ENCODE data around the gene METTL15.
"Not testable (repeated sequence)": the region's sequence is repeated elsewhere in the genome, so short reads cannot be mapped to it uniquely, and the experiment has no call there.

METTL15 gene

GRCh38 chr11:28315440-28315839 lies 207.3 kb downstream of the METTL15 start:
- no peak for DNase-seq

- DNase-seq = no peak
Measured at GRCh38 chr11:28318871-28319270, 210.7 kb downstream of the METTL15 start.

GRCh38 chr11:28323621-28324020 lies 215.4 kb downstream of the METTL15 start:
- DNase-seq = no peak

DNA sequence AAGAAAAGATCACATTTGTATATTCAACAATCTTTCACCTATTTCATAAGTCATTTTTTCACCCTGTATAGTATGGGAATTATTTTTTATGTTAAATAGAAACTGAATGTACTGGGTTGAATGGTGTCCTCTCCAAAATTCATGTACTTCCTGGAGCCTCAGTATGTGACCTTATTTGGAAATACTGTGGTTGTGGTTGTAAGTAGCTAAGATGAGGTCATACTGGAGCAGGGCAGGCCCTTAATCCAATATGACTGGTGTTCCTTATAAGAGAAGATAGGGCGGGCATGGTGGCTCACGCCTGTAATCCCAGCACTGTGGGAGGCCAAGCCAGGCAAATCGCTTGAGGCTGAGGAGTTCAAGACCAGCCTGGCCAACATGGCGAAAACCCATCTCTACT lies 224.2 kb downstream of the METTL15 start:
- DNase-seq = not testable (repeated sequence)

GRCh38 chr11:28337701-28338100 lies 229.5 kb downstream of the METTL15 start:
- DNase-seq = no peak

DNA sequence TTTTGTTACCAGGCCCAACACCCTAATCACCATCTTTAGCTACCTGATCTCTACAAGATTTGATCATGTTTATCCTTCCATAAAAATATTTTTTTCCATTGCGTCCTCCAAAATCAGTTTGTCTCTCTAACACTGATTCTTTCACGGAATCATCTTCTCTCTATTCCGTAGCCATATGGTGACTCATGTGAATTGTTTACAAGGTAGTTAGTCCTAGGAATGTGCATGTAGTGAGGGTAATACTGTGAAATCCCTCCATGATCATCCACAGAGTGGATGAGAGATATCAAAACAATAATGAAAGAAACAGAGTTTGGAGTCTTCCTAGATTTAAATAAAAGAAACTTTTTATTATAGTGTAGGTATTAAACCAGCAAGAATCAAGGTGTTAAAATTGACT lies 230.2 kb downstream of the METTL15 start:
- no peak for DNase-seq

DNA sequence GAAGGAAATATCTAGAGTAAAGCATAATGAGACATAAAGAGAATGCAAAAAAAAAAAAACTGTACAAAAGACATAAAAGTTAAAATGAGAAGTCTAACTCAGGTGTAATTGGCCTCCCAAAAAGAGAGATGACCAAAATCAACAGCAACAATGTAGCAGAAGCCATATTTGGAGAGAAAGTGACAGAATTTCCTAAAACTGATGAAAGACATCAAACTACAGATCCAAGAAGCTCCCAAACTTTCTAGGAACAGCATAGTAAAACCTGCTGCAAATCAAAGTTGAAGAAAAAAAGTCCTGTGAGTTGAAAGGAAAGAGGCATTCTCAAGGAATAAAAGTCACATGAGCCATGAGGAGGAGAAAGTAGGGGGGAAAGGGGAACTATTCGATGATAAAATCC lies 231.3 kb downstream of the METTL15 start:
- DNase-seq = no peak

DNA sequence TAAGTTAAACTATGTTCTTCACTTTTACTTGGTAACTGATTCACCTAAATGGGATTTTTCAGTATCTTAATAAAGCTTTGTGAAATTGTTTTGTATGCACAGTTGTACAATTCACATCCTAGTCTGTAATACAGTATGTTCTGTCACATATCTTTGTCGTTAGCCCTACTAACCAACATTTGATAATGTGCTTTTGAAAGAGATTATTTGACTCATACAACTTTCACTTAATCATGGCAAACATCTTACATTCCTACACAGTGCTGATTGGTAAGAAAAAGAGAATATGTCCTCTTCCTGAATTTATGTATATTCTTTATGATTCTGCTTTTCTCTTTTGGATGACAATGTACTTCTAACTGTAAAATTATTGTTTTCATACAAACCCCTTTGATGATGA lies 234.5 kb downstream of the METTL15 start:
- DNase-seq = no peak

DNA sequence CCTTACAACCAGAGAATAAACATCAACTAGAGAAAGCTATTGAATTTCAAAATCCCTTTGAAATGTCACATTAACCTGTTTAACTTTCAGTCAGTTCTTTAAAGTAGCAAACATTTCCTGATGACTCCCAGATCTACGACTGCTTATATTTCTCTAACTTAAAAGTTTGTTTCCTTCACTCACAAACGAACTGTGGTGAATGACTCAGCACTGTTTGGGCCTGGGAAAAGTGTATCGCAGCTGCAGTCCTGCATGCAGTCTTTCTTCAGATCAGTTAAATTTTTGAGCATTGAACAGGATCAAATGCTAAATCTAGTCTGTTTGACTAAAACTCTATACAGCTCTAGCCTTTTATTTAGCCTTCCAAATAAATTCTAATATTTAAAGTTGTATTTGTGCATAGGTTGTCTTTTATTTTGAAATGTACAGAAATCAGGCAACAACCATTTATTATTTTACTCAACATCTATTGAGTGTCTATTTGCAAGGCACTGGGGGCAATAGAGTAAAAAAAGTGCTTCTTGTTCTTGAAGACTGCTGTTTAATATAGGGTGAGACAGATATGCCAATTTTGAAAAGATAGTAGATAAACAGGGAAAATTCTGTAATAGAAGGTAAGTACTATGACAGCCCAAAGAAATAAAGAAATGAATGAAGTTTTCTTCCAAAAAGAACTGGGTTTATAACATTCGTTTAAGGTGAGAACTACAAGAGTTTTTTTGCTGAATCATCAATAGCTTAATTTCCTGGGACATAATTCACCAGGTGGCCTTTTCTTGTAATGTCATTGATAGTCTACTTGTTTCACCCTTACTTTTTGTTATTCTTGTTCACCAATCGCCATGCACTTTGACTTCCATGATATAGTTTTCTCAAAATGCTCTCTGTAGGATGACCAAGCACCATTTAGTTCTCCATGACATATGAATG lies 235.4 kb downstream of the METTL15 start:
- peak; percentile 8 for DNase-seq

DNA sequence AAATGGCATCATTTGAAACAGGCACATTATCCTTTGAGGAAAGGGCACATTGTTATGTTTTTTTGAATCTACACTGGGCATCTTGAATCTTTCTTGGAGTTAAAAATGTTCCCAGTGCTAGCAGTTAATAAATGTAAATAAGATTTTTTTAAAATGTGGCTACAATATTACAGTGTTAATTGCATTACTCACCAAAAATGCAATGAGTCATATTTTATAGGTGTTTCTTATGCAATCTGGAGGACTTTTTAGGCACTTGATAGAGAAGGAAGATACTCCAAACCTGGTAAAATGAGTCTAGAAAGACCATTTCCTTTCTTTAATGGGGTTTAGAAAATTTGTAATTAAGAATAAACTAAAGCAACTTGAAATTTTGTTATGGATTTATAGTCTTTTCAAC lies 238.0 kb downstream of the METTL15 start:
- DNase-seq = no peak

GRCh38 chr11:28346721-28347120 lies 238.5 kb downstream of the METTL15 start:
- no peak for DNase-seq

GRCh38 chr11:28347371-28347770 lies 239.2 kb downstream of the METTL15 start:
- no peak for DNase-seq

GRCh38 chr11:28350216-28350615 lies 242.0 kb downstream of the METTL15 start:
- no peak for DNase-seq

DNA sequence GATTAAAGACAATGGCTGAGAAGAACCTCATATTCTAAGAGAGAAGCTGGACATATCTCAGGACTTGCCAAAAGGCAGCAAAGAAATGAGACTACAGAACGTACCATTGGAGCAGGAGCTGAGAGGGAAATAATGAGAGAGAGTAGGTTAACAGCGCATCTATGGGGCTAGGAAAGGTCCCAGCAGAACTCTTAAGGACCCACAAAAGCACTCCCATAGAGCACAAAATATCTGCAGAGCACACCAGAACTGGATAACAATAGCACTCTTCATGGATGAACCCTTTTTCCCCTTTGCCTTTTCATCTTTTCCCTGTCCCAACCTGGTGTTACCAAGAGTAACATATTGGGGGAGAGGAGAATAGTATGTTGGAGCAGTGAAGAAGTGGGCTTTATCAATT lies 245.8 kb downstream of the METTL15 start:
- DNase-seq = no peak

DNA sequence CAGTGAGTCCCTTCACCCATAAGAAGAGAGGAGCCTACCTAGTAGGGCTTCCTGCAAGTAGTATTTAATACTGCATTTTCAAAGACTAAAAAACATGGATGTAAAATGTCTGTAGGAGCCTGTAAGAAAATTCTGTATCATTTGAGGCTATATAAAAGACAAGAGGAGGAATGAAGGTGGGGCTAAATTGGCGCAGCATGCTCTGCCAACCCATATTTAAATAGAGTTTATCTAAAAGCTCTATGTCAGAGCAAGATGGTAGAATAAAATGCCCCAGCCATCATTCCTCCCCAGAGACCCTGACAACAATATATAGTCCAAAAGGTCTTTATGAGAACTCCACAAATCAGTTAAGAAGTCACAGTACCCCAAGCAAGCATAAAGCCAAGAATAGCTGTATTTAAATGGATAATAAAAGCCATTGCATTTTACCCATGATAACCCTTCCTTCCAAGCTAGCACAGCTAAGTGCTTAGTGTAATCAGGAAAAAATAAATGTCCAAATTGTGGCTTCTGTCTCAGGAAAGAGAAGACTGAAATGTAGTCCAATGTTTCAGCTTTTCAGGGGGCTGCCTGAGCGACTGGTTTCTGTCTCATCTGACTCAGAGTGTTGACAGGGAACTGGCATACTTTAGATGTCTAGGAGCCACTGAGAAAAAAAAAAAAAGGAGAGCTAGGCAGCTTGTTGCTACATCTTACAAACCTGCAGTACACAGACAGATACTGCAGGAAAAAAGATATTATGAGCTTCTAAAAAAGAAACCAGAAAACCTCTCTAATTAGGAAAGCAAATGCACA lies 258.6 kb downstream of the METTL15 start:
- DNase-seq = no peak

DNA sequence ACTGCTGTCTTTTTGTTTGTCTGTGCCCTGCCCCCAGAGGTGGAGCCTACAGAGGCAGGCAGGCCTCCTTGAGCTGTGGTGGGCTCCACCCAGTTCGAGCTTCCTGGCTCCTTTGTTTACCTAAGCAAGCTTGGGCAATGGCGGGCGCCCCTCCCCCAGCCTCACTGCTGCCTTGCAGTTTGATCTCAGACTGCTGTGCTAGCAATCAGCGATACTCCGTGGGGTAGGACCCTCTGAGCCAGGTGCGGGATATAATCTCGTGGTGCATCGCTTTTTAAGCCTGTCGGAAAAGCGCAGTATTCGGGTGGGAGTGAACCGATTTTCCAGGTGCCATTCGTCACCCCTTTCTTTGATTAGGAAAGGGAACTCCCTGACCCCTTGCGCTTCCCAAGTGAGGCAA lies 269.9 kb downstream of the METTL15 start:
- not testable (repeated sequence) for DNase-seq

Measured in amniotic stem cell (primary cell).